GM12891 (cell line): ENCODE results near the gene SDK1.

ENCODE experiments used
- POLR2AphosphoS5 ChIP-seq: IDR thresholded peaks from 2 replicates; pipeline ENCODE4 v1.6.1; 2011; ENCODE audit warnings: low read depth, low read length, control low read depth
- POU2F2 ChIP-seq: IDR thresholded peaks from 2 replicates; pipeline ENCODE4 v1.6.1; 2011; ENCODE audit warnings: low read depth, mild to moderate bottlenecking, control low read depth, low read length, moderate library complexity

DNA sequence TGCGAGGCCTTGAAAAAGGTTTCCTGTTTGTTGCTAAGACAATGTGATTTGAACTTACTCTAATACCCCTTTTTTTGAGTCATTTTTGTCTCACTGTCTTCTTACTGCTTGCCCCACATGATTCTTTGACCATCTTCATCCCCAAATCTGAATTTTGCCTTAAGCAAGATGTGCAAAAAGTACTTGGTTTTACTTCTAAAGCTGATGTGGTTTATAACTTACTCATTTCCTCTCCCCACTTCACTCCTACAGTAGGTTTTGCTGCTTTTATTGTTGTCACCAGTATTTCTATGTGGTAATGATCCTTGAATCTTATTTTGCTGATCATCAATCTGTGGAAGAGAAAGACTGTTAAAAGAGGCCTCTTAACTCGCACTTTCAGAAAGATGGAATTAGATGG lies 396.4 kb downstream of the SDK1 start:
- TF ChIP-seq POLR2AphosphoS5, result no peak
- TF ChIP-seq POU2F2, result no peak
